ENCODE data around the gene IL34.

The IL34 gene

DNA sequence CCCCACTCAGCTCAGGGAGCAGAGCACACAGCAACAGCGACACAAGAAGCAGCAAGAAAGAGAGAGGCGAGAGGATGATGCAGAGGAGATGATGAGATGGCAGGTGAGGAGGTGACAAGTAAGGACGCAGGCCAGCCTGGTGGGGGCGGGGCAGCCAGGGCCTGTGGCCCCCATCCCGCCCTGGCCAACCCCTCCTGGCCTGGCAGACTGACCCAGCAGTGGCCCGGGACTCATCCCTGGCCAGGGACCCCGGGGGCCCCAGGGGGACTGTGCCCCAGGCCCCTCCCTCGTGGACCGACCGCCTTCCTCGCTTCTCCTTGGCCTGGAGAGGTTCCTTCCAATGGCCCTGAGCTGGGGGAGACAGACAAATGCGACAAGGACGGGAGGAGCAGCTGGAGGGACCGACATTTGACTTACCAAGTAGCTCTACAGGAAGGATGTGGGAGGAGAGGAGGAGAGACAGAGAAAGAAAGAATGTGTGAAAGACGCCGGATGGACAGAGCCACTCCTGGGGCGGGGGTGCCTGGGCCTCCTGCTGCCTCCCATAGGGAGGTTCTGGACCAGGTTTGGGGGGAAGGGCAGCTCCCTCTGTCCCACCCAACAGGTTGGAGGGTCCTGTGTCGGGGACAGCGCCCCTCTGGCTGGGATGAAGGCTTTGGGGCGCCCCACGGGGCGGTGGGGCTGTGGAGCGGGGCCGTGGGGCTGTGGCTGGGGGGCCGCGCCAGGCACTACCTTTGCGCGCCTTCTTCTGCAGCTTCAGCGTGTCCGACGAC, 32.7 kb downstream of the IL34 start:
- DNase-seq = no peak

DNA sequence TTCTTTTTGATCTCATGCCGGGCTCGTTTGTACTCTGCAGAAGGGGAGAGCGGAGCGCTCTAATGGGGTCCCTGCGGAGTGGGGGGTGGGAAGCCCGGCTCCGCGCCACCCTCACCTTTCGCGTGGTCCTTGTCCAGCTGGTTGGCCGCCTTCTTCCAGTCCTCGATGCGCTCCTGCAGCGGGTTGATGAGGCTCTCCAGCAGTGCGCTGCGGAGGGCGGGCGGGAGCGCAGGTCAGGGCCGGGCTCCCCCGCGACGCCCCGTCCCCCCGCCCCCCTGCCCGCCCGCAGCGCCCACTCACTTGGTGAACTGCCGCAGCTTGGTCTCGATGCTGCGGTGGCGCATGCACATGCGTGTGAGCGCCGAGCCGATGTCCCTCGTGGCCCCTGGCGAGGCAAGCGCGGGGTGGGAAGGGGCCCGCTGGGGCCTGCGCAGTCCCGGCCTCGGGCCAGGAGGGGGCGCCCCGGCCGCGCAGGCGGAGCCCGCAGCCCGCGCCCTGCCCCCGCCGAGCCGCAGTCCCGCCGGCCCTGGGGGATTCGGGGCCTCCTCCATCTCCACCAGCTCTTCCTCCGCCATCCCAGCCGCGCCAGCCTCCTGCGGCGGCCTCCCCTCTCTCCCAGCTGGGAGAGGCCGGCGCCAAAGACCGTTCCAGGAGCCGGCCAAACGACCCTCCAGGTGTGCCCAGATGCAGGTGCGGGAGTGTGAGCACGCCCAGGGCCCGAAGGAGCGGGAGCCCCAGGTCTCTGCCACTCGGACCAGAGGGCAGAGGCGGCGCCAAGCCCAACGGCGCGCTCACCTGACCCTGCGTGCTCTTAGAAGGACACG, 33.5 kb downstream of the IL34 start:
- DNase-seq = no peak

DNA sequence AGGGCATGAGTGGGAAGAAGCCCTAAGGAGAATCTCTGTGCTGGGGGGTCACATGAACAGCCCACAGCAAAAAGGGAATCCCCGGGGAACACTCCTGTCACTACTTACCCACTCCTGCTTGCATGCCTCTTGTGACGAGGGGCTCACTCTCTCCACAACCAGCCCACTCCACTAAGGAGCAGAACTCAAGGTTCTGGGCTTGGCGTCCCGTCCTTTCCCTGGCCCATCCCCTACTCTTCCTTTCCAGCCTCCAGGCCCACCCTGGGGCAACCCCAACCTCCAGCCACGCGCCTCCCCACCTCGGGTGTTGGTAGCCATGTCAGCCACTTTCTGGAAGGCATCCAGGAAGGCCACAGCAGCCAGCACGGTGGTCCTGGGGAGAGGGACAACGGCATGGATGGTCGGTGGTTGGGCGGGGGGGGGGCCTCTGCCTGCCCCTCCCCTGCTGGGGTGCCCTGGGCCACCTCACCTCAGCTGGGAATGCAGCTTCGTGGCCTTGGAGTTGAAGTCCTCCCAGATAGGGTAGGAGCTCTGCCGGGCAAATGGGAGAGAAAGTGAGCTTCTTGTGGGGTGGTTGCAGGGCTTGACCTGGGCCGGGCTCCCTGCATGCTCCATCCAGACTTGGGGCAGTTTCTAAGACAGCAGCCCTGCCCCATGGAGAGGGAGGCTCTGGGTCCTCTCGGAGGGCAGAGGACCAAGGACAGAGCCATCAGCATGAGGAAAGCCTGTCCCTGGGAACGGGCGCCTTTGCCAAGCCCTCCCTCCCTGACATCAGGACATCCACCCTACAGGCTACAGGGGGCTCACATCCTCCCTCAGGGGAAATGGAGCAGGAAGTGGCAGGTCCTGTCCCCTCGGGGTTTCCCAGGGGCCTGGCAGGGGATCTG, 34.4 kb downstream of the IL34 start:
- DNase-seq = no peak

DNA sequence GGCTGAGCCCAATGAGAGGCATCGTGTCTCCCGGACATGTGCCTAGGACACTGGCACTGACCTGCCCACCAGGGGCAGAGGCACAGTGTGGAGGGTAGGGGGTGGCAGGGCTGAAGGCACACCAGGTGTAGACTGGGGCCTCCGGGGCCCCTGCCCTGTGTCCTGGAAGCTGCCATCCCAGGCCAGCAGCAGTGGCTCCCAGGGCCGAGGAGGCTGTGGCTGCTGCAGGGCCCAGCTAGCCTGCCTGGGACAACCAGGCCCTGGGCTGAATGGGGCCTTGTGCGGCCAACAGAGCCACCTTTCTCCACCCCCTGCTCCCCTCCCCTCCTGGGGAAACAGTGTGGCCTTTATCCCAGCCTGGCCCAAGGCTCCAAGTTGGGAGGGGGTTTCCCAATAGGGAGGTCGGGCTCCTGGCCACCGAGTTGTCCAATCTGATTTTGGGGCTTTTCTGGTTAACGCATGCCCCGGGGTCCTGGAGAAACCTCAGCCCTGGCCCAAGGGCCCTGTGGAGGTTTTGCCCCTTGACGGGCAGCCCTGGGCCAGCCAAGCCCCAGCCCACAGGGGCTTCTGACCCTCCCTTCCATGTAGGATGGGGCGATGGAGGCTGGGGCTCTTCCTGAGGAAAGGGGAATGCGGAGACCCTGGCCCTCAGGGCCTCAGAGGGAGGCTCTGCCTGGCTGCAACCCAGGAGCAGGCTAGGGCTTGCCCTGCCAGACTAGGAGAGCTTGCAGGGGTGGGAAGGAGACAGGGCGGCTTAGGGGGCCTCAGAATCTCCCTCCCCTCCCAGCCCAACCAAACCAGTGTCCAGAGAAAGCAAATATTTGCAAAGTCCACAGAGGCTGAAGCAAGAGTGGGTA, 35.3 kb downstream of the IL34 start:
- no peak for DNase-seq

DNA sequence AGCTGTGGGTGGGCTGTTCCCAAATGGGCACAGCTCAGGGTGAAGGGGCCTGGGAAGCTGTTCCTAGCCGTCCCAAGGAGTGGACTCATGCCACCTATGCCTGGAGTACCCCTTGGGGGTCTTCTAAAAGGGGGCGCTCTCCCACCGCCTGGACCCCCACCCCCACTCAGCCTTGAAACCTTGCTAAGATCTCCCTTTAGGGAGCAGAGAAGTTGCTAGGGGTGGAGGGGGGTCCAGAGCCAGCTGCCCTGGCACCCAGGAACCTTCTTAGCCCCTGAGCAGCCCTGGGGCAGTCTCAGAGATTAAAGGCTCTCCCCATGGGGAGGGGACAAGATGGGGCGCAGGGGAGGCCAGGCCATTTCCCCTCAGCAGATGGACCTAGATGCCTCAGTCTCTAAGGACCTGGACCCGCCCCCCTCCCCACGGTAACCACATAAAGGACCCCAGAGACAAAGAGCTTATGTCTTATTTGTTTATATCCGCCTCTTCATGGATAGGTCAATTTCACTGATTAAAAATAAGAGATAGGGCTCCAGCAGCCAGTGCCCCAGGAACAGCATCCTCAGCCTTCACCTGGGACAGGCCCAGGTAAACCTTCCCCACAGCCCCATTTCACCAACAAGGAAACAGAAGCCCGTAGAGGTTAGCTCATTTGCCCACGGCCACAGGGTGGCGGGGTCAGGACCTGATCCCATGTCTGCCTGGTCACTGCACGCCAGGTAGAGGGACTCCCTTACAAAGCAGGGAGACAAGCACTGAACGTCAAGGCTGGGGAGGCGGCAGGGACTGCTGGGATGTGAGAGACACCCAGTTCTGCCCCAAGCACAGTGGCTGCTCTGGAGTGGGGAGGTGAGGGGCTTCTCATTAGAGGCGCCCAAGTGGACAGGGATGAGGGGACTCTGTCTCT, 36.1 kb downstream of the IL34 start:
- DNase-seq = no peak

DNA sequence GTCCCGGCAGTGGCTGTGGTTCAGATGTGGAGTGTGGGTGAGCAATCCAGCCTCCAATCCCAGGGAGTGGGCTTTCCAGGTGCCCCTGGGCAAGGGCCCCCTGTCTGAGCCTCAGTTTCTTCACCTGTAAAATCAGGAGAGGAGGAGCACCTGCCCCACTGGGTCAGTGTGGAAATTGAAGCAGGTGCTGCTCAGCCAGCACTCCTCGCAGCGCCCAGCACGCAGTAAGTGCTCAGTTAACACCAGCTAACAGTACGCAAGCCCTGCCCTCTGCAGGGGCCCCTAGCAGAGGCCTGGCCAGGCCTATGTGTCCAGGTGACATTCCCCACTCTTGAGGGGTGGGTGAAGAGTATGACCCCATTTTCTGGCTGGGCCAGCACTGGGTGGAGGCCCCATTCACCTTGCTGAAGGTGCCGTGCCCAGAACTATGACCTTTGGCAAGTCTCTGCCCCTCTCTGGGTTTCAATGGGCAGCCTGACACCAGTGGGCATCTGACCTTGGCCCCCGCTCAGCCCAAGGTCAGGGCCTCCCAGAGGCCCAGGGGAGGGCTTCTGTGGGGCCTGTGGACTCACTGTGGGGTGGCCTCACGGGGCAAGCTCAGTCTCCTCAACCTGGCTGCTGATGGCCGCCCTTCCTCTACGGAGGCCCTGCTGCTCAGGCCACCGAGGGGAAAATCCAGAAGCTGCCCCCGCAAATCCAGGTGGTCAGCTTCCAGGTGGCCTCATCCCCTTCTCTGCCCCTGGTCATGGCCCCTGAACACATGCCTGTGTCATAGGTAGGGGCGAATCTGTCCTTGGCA, 37.0 kb downstream of the IL34 start:
- no peak for DNase-seq

DNA sequence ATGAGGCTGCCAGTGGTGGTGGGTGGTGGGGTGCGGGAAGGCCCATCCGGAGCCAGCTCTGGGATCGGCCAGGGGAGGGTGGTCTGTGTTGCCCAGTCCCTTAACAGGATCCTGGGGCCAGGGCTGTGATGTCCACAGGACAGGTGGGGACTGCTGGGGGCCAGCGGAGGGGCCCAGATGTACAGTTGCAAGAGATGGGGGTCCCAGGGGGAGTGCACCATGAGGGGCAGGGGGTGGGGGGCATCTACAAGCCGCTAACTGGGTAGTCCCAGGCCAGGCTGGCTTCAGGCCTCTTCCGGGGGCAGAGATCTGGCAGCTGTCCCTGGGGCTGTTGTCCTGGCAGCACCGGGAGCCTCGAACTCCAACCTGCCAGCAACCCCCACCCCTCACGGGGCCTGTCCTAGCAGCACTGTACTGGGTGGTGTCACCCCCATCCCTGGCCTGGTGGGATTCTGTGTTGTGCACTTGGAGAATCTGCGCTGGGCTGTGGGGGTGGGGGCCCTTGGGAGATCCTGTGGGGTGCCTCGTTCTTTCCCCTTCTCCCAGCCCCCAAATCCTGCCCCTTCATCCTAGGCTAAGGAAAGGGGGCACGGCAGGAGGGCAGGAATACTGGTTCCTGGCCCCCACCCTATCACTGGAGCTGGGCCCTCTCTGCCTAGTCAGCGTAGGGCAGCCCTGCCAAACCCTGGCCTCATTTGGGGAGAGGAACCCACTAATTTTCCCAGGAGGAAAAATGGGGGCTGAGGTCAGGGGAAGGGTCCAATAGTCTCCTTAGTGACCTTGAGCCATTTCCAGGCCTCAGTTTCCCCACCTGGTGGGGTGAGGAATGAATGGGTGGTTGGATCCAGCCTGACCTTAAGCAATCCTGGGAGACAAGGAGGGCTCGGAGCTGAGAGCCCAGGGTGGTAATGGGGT, 38.0 kb downstream of the IL34 start:
- no peak for DNase-seq

DNA sequence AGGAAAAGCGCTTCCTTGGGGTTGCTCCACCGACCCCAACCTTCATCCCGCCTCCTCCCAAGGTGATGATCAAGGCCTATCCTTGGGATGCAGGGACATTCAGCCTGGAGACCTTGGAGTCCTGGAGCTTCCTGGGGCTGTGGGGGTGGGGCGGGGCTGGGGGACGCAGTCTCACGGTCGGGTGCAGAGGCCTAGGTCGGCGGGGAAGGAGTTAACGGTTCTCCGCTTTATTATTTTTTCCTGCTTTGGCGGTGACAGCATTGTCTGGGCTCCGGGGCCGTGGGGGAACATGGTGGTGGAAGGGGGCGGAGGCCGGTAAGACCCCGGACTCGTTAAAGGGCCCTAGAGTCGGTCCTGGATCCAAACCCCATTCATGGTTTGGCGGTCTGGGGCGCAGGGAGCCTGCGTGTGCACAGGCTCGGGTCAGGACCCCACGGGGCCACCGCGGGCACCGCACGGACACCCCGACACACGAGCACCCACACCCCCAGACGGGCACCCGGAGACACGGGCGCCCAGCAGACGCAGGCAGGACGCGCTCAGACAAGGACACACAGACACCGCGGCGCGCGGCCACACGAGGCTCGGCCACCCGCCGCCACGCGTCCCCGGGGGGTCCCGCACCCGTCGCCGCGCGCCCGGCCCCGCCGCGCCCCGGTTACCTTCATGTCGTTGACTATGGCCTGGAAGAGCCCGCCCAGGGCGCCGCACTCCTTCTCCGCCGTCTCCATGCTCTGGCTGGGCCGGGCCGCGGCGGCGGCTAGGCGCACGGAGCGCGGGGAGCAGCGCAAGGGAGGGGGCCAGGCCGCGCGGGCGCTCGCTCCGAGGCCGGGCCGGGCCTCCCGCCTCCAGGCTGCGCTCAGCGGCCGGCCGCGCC, 38.9 kb downstream of the IL34 start:
- DNase-seq = no peak

DNA sequence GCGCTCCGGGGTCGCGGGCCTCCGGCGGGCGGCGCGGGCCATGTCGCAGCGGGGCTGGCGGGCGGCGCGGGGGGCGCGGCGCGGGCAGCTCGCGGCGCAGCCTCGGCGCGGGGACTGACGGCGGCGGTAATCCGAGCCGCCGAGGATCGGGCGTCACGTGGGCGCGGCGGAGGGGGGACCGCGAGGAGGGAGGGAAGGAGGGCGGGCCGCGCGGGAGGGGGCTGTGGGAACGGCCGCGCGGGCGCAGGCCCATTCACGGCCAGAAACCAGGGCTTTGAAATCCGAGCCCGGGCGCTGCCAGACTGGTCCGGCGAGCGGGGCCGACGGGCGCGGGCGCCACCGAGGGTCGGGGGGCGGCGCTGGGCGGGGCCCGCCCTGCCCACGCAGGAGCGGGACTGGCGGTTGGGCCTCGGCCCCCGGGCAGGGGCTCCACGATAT, 39.6 kb downstream of the IL34 start, which contains the start of gene MTSS2:
TSS of gene MTSS2 (minus strand) at position 116 of the 438 bp plus-strand sequence. CDS start 262 bp downstream, outside the sequence.
- peak in 1 of 2 donors; percentile 25 for DNase-seq

DNA sequence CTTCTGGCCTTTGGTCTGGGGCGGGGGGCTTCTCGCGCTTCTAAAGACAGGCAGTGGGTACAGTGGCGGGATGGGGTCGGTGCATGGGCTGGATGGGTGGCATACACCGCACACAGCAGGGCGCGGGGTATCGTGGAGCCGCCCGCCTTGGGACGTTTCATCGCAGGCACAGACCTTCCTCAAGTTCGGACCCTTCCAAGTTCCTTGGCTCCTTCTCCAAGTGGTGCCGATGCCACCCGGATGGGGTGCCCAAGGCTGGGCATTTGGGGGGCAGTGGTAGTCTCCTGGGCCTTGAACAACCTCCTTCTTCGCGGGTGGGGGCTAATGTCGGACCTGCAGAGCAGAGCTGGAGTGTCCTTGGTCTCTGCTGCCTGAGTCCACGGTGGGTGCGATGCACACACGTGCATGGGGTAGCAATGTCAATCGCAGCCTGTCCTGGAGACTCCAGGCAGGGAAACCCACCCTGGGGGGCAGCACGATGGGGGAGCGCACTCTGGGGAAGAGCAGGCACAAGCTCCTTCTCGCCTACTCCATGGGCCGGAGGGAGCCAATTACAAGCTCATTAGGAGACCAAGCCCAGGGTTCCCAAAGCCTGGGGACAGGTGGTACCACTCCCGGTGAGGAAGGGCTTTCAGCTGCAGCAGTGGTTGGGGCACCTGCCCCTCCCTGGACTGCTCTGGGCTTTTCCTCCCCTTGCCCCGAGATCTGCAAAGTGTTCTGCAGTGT, 40.2 kb downstream of the IL34 start:
- DNase-seq = no peak

DNA sequence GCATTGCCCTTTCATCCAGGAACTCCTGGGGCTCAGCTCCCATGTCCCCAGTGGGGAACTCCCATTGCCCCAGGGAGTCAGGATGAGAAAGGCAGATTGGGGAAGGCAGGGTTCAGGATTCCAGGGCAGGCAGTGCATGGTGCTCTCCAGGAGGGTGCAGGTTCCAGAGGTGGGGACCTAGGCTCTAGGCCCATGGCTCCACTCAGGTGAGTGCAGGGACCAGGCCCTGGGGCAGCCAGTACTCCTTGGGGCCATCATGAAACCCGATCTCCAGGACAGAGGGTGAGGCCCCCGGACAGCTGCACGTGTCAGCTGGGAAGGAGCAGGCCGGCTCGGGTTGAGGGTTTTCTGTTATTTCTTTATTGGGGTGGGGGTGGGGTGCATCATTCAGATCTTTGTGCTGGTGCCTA, 40.7 kb downstream of the IL34 start:
- no peak for DNase-seq

DNA sequence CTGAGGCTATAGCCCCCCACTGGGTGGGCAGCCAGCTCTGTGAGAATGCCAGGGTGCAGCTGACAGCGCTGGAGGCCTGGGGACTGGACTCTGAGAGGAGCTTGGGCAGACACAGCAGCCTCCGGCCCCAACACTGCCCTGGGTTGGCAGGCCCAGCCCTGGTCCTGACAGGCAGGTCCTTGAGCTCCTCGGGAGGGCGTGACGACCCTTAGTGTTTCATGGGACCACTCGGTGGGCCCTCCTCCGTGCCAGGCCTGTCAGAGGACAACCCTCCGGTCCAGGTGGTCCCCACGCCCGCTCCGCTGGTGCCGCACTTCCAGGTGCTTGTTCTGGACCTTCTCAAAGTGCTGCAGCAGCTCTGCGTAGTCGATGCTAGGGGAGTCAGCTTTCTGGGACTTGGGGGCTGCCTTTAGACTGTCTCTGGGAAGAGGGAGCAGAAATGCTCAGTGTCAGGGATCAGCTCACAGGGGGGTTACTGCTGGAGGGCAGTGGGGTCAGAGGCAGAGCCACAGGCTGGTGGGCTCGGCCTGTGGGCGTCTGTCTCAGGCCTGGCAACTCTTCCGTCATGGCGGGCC, 41.4 kb downstream of the IL34 start:
- DNase-seq = no peak

DNA sequence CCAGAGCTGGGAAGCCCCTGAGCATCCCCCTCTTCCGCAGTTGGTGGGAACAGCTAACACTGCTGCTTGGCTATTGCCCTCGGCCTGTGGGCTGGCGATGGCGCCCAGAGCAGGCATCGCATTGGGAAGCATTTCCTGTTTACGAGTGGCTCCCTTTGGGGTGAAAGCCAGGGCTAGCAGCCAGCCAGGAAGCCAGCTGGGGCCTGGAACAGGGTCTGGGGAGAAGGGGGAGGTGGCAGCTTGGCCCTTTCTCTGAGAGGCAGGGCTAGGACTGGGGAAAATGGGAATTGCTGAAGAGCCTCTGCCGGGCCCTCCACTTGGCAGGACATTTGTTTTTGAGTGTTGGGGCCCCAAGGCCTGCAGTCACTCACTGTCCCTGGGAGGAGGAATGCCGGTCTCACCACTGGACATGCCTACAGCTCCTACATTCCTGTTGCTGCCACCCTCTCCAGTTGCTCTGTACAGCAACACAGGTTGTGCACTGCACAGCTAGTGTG, 41.9 kb downstream of the IL34 start:
- no peak for DNase-seq

DNA sequence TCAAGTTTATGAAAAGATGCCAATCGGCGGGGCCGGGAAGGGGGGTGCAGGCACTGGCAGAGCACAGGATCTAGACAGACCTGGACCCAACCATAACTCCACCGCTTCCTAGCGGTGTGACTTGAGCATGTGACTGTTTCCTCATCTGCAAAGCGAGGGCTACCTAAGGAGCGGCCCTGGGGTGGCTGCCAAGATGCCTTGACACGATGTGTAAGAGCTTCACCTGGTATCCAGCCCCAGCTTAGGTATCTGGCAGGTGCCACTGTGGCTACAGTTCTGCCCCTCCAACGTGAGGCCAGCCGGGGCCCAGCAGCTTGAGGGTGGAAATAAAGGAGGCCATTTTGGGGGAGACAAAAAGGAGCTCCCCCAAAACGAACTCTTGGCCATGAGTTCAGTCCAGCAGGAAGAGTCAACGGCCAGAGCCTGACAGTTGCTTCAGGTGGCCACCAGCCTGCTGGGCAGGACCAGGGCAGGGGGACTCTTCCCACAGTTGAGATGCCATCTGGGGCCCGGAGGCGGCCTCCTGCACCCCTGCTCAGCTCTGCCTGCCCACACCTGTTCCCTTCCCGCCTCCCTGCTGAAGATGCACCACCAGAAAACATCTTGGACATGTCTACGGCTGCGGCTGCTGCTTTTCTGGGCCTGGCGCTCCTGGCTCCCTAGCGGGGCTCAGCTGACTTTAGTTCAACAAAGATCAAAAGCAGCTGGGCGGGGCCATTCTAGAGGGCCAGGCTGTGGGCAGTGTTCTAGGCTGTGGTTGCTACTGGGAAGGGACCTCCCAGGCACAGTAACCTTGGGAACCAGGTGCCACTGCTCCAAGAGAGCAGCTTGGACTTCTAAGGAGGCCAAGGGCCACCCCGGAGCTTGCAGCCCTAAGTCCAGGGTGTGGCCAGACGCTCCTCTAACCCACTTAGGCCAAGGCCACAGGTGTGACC, 42.9 kb downstream of the IL34 start:
- no peak for DNase-seq
